ENCODE measurements around the gene GPX5. TPM values are rescaled to one million over a fixed set of nuclear protein-coding genes. Genes with fewer than 3 reads are reported as not detected.

GPX5 gene, protein sequence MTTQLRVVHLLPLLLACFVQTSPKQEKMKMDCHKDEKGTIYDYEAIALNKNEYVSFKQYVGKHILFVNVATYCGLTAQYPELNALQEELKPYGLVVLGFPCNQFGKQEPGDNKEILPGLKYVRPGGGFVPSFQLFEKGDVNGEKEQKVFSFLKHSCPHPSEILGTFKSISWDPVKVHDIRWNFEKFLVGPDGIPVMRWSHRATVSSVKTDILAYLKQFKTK
- not detected in 2 replicates for total RNA-seq

DNA sequence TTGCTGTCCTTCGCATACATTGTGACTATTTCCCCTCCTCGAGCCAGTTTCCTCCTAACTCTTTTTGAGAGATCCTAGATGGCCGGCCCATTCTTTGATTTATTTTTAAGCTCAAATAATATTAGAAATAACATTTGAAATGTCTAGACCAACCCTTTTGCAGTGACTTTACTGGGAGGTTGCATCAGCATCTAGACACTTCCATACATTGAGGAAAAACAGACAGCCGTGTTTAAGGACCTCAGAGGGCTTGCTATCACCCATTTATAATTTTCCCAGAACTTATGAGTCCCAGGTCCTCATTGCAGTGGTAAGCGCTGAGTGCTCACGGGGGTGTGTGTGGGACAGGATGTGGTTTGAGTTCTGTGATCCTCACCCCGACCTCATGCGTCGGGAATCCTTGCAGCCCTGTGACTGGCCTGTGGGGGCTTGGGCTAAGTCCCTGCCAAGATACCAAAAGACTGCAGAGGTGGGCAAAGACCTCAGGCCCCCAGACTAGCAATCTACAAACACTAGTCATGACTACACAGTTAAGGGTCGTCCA lies at the start of gene GPX5:
TSS of gene GPX5 (plus strand) at position 386 of the 544 bp plus-strand sequence. CDS start at position 519, 133 bp downstream.

DNA sequence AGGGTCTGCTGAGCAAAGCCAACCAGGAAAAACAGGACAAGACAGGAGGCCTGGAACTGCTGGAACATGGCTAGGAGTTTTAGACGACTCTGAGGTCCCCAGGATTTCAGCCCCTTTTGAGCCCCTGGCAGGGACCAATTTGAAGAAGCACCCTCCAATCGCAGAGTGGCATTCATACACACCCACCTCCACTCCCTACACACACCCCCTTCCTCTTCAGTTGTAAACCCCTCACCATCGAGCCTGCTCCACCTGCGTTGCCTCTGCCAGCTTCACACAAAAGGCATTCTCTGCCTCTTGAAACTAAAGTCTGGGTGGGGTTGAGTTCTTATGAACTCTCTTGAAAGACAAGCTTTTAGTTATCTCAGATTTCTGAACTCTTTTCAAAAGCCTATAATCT lies 10.0 kb upstream of the GPX5 start, which contains the start of gene GPX6:
TSS of gene GPX6 (minus strand) at position 118 of the 400 bp plus-strand sequence. CDS start at position 68, 50 bp downstream.

Other genes with a start within 250 kb of the GPX5 start
- gene PGBD1, start 244.3 kb upstream of the GPX5 start, total RNA-seq = 3.5 and 5.8 TPM in 2 replicates
- gene ZSCAN31, start 189.7 kb upstream of the GPX5 start, total RNA-seq = 10.2 TPM in 2 replicates
- 2.2 and 6.3 TPM in 2 replicates for gene ZKSCAN3, start 175.9 kb upstream of the GPX5 start, total RNA-seq
- gene ZSCAN12, start 126.1 kb upstream of the GPX5 start, total RNA-seq = 3.7 and 5.1 TPM in 2 replicates
- 2.5 TPM in 1 of 2 replicates, not detected in the other for gene ZSCAN23, start 82.4 kb upstream of the GPX5 start, total RNA-seq
- gene GPX6, start 10.1 kb upstream of the GPX5 start, total RNA-seq = not detected in 2 replicates